SKM-1 treated with dmso at 0.1 percent for 144 hours (cell line): ENCODE measurements around the gene MCOLN1.

ENCODE experiments used
- DNase-seq: peaks from one replicate; lab custom pipeline; 2025; ENCODE audit not compliant: unreplicated experiment; lab: John Stamatoyannopoulos, UW

MCOLN1 gene

DNA sequence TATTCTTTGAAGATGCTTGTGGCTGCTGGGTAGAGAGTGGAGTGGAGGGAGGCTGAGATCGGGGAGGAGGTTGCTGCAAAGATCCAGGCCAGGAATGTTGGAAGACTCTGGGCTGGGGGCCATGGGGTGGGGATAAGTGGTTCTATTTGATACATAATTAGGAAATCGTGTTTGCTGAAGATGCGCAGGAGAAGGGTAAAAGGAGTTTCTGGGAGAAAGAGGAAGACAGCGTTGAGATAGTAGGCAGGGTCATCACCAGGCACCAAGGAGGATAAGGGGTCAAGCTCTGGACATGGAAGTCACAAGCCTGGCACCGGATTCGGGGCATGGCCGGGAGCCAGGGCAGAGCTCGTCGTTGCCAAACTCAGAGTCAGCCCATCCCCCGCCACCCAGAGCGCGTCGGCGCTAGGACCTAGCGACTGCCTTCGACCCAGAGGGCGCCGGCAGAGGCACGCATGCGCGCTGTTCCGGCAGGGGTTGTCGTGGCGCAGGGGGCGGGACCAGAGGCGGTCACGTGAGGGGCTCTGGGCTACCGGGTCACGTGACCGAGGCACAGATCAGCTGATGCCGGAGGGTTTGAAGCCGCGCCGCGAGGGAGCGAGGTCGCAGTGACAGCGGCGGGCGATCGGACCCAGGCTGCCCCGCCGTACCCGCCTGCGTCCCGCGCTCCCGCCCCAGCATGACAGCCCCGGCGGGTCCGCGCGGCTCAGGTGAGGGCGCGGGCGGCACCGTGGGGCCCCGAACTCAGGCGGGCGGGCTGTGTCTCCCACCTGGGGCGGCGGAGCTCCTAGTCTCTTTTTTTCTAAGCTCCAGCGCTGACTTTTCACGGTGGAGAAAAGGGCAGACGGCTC is at the start of gene MCOLN1:
Gene MCOLN1 (plus strand): TSS at position 553 of the 851 bp plus-strand sequence. CDS start 127 bp downstream, at position 680.
- peak; percentile 96 for DNase-seq

DNA sequence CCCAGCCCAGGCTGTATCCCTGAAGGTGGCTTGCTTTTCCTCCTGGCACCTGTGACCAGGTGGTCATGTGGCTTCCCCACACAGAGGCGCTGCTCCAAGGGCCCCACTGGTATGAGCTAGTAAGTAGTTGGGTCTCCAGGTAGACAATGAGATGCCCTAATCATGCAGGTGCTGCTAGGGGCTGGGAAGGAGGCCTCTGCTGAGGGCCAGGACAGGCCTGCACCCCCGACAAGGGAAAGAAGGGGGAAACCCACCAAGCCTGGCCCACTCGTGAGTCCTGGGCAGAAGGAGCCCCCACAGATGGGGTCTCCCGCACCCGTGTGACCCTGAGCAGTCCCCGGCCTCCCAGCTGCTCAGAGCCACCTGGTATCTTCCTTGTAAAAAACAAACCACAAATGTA is 46.8 kb upstream of the MCOLN1 start:
- DNase-seq, result no peak

DNA sequence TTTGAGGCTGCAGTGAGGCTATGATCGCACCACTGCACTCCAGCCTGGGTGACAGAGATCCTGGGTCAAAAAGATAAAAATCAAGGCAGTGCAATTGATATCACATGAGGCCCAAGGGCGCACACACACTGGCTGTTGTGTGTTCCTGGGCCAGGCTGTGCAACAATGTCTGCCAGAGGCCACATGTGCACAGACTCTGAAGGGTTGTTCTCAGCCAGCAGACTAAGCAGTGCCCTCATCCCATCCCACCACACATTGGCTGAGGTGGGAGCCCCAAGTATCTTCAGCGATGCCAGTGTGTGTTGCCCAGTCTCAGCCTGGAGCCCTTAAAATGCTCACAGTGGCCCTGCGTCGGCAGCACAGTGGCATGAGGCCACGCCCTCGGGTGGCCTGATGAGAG is 46.2 kb upstream of the MCOLN1 start:
- no peak for DNase-seq

DNA sequence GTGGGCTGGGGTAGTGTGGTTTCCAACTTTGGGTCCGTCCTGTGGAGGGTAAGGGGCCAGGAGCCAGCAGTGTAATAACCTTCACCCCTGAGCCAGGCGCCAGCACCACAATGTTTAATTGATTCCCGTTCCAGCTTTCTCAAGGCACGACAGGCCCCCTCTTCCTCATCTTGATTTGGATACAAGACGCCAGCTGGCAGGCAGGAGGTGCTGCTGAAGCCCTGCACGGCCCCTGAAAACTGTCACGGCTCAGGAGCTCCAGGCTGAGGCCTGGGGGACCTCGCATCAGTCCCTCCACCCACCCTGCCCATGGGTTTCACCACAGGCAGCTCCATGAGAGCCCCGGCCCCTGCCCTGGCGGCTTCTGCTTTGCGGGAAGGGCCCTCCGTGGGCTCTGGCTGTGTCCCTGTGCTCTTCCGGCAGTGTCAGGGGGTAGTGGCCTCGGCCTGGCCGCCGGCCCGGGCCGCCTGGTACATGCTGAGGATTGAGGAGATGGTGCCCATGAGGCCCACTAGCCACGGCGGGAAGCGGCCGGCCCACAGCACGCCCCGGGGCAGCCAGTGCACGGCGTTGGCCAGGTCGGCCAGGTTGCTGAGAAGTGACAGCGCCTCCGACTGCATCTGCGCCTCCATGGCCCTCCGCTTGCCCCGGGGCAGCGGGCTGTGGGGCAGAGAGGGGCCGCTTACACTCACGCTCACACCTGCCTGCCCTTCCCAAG is 45.5 kb upstream of the MCOLN1 start:
- DNase-seq, result no peak

DNA sequence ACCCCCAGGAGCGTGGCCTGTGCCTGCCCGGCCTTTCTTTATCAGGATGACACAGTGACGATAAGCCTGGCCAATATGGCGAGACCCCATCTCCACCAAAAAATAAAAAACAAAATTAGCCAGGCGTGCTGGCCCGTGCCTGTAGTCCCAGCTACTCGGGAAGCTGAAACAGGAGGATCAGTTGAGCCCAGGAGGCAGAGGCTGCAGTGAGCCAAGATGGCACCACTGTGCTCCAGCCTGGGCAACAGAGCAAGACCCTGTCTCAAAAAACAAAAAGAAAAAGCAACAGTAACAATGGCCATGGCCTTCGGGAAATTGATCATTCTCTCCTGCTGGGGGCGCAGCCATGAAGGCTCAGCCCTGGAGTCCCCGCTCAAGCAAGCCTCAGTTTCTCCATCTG is 44.7 kb upstream of the MCOLN1 start:
- DNase-seq, result no peak

DNA sequence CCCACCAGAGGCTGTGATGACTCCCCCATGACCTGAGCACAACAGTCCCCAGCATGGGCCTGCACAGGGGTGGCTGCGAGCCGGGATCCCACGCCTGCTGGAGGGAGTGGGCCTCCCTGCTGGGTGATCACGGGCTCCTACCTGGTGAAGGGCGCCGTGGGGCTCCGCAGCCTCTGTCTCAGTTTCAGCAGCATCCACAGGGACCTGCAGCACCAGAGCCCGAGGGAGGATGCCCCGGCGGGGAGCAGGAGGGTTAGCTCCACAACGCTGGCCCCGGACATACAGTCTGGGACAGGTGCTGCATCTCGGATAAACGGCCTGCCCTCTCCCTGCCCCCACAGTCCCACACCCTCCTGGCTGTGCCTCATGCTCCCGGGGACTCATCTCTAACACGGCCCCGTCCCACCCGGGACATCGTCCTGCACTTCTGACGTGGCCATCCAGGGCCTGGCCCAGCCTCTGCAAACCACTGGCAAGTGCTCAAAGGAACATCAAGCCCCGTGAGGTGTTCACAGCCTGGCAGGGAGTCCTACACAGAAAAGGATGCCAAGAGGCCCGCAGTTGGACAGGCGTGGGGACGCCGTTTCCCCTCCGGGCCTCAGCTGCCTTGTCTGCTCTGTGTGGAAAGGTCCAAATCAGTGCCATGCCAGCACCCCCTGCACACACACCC is 44.1 kb upstream of the MCOLN1 start:
- DNase-seq, result no peak

DNA sequence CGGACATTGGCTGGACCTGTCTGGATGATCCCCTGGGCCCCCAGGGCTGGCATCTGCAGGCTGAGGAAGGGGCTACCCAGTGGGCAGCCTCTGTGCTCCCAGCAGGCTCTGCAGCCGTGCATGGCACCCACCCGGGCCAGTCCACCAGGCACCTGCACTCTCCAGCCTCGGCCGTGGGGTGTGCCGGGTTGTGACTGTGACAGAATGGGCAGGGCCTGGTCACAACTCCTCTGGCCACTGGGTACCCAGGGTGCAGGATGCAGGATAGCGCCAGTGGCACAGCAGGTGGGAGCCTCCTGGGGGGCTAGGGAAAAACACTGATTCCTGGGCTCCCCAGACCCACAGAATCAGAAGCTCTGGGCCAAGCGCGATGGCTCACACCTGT is 43.6 kb upstream of the MCOLN1 start:
- no peak for DNase-seq

DNA sequence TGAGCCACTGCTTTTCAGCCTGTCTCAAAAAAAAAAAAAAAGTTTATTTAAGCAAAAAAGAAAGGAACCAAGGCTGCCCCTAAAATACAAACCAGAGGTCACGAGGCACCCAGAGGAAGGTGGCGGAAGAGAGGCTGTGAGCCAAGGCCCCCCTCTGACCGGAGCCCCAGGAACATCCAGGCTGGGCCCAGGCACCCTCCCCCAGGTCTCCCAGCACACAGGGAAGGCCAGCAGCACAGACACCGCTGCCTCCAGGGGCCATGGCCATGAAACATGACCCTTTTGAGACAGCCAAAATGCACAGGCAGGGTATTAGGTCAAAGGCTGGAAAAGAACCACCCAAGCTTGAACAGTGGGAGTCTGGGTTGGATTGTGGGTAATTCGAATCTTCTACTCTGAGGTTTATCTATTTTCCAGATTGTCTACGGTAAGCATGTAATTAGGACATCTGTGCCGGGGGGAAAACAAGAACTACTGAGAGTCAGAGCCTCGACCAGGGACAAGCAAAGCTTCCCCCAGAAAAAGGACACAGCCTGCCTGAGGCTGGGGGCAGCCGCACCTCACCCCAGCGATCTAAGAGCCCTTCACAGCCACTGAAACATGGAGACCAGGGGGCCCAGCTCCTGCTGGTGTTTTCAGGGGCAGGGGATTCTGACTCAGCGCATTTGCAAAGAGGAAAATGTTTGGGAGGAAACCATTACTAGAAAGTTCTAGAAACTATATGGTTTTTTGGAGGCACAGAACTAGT is 42.0 kb upstream of the MCOLN1 start:
- DNase-seq, result no peak

DNA sequence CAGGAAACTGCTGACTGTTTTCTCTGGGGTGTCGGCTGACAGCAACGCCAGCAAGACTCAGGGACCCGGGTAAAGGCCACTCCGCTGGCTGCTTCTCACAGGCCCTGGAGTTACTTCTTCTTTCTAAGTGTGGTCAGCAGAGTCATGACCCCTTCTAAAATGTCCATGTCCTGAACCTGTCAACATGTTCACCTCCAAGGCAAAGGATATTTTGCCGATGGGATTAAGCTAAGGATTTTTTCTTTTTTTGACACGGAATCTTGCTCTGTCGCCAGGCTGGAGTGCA is 41.5 kb upstream of the MCOLN1 start:
- DNase-seq, result no peak

DNA sequence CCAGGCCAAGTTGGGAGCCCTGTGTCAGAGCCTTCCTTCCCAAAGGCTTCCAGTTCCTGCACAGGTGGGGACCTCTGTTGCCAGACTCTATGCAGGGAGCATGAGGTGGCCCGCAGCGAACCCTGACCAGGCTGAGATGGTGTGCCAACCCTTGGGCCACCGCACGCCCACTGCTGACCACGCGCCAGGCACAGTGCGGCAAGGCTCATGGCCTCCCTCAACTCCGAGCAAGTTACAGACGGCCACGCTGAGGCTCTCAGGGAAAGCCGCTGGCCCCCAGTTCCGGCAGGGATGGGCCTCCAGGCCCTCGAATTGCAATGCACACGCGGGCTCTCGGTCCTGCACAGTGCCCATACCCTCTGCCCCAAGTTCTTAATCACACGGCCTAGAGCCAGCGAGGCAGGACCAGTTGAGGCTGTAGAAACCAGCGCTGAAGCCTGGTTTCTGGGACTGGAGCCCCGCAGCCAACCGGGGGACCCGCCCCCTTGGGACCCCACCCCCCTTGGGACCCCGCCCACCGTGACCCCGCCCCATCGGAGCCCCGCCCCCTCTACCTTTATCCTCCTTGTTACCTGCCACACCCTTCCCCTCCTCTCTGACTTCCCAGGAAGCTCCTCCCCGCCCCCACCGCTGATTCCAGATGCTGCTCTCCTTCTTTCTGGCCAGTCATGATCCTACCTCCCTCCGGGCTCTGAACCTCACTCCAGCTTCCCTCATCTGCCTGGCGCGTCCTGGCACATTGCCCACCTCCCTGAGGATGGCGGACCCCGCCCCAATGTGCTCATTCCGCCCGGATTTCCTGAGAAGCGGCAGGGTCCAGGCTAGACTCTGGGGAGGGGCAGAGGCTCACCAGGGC is 39.6 kb upstream of the MCOLN1 start:
- DNase-seq, result no peak

DNA sequence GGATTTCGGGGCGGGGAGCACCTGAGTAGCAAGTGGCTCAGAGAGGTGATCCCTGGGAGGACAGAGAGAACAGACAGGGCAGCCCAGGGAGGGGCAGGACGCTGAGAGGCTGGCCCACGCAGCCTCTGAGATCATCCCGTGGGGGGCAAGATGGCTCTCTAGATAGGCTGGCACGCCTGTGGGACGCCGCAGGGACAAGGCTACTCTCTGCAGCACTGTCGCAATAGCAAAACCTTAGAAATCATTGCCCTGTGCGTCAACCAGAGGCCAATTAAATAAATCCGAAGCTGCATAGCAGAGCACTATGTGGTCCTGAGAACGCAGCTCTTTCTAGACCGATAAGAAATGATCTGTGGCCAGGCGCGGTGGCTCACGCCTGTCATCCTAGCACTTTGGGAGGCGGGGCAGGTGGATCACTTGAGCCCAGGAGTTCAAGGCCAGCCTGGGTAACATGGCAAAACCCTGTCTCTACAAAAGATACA is 38.7 kb upstream of the MCOLN1 start:
- DNase-seq, result no peak

DNA sequence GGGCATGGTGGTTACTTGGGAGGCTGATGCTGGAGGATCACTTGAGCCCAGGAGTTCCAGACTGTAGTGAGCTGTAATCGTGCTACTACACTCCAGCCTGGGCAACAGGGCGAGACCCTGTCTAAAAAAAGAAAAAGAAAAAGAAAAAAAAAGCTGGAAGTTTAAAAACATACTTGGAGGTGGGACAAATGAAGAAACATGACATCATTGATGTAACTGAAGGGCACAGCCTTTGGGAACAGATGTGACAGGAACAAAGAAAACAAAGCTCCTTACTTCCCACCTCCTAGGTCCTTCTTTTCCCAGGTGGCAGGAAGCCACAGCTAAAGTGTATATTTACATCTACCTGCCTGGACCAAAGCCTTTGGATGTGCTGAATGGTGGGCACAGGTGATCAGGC is 35.5 kb upstream of the MCOLN1 start:
- no peak for DNase-seq

DNA sequence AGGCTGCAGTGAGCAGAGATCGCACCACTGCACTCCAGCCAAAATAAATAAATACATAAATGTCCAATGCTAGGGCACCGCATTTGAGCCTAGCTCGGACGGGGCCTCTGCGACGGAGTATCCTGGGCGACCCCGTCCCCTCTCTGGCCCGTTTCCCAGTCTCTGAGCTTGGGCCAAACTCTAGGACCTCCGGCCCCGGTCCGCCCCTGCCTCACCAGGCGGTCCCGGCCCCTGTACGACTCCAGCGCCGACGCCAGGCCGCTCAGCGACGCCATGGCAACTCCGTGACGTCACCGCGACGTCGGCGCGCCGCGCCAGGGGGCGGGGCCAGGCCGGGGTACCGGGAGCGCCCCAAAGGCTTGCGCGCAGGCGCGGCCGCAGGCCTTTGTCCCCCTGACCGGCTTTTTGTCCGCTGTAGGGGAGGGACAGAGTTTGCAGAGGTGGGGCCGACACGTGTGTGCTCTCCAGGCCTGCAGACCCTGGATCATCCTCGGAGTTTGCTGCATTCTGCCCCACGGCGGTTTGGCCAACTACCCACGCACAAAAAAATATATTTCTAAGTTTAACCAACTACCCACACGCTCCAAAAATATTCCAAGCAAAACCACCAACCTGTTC is 33.6 kb upstream of the MCOLN1 start, which contains the start of gene PEX11G:
Gene PEX11G (minus strand): TSS at position 300 of the 618 bp plus-strand sequence. CDS start 25 bp downstream, at position 275.
- DNase-seq, result peak; percentile 50

DNA sequence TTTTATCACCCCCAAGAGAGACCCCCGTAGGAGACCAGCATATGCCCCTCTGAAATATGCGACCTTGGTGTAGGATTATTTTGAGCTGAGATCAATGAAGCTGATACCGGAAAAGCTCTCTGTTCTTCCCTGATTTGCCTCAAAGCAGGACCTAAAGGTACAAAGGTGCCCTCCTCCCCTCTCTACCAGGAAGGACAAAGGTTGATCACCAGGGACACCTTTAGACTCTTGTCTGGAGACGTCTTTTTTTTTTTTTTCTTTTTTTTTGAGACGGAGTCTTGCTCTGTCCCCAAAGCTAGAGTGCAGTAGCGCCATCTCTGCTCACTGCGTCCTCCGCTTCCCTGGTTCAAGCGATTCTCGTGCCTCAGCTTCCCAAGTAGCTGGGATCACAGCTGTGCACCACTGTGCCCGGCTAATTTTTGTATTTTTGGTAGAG is 32.8 kb upstream of the MCOLN1 start:
- no peak for DNase-seq

DNA sequence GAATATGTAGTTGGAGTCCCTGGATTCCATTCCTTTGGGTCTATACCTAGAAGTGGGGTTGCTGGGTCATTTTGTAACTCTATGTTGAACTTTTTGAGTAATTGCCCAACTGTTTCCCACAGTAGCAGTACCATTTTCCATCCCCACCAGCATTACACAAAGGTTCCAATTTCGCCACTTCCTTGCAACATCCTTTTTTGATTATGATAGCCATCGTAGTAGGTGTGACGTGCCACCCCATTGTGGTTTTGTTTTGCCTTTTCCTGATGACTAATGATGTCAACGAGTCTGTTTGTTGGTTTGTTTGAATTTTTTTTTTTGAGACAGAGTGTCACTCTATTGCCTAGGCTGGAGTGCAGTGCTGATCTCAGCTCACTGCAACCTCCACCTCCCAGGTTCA is 30.3 kb upstream of the MCOLN1 start:
- DNase-seq, result peak; percentile 97

DNA sequence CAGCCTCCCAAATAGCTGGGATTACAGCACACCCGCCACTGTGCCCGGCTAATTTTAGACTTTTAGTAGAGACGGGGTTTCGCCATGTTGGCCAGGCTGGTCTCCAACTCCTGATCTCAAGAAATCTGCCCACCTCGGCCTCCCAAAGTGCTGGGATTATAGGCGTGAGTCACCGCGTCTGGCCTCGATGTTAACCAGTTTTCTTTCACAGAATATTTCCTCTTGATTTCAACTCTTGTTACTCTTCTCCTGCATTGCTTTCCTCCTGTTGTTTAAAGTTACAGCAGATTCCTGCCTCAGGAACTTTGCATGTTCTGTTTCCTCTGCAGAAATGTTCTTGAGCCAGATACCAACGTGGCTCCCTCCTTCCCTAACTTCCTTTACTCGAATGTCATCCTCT is 29.9 kb upstream of the MCOLN1 start:
- no peak for DNase-seq

DNA sequence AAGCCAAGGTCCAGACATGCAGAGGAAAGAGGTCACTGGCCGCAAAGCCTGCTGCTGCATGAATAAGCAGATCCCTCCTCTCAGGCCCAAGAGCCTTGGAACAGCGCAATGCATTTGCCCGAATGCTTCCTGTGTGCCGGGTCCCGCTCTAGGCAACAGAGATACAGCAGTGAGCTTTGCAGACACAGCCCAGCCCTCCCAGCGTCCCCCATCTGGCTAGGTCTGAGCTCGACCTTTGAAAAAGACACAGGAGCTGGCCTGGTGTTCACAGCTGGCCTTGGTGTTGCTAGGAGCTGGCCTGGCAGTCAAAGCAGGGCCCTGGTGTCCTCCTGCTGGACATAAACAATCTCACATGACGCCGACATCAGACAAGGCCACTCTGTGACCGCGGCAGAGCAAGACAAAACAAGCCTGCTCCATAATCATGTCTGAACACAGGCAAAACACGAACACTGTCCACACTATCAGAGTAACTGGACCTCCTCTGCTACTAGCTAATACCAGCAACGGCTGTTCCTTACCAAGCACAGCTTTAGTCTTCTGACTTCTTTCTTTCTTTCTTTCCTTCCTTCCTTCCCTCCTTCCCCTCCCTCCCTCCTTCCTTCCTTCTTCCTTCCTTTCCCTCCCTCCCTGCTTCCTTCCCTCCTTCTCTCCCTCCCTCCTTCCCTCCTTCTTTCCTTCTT is 27.9 kb upstream of the MCOLN1 start:
- DNase-seq, result no peak

DNA sequence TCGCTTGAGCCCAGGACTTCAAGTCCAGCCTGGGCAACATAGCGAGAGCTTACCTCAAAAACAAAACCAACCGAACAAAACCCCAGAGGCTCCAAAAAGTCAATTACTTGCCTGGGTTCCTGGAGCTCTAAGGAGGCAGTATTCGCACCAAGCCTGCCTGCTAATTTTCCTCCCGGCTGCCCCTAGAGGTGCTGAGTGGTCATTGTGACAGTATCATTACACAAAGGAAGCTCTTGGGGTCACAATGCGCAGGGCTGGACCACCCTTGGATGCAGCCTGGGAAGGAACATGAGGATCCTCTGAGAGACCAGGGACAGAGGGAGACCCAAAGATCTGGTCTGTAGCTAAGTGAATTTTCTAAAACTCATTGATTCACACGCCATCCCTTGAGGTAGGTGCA is 25.1 kb upstream of the MCOLN1 start:
- no peak for DNase-seq

DNA sequence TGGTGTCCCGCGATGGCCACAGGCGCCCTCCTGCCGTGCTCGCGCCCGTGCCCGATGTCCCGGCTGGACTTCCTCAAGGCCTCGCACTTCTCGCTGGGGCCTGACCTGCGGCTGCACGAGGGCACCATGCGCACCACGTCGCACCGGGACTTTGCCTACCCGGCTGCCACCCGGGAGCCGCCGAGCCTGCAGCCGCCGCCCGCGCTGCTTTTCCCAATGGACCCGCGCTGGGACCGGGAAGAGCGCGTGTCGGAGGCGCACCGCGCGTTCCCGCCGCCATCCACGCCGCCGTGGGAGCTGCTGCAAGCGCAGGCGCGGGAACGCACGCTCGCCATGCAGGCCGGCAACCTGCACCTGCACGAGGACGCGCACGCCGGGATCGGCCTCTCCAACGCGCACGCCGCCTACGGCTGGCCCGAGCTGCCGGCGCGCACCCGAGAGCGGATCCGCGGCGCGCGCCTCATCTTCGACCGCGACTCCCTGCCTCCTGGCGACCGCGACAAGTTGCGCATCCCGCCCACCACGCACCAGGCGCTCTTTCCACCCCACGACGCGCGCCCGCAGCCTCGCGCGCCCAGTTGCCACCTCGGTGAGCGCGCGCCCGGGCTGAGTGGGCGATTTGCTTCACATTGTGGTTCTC is 21.5 kb upstream of the MCOLN1 start:
- DNase-seq, result peak; percentile 69
